Prostate gland (tissue), 2 donors: ENCODE data around the gene CELF2. TPM values are rescaled to one million over a fixed set of nuclear protein-coding genes. Genes with fewer than 3 reads are reported as not detected.
A peak's percentile ranks its signal among the peaks of the same experiment; 100 is the strongest.

ENCODE experiments used
- DNase-seq: peaks from one replicate; pipeline ENCODE4 v3.0.0-alpha.2; 2019; ENCODE audit warnings: low spot score
- H3K27ac ChIP-seq, 2 donors: fragments of 200-600 bp; sonication (generic); 2 replicates each; pipeline ENCODE4 v1.5.1; 2017 to 2019
- H3K27me3 ChIP-seq: fragments of 200-600 bp; sonication (generic); replicated peaks from 2 replicates; pipeline ENCODE4 v1.5.1; 2019; ENCODE audit not compliant: insufficient read depth
- H3K36me3 ChIP-seq, 2 donors: fragments of 200-600 bp; sonication (generic); 1 replicate in 1 of 2; 2 replicates in 1 of 2; pipeline versions ENCODE4 v1.5.1 to v1.8.1; 2017 to 2019
- H3K4me1 ChIP-seq: fragments of 200-600 bp; sonication (generic); replicated peaks from 2 replicates; pipeline ENCODE4 v1.5.1; 2019
- H3K4me3 ChIP-seq, 2 donors: fragments of 200-600 bp; sonication (generic); 2 replicates each; pipeline ENCODE4 v1.5.1; 2017 to 2019
- H3K9me3 ChIP-seq: fragments of 200-600 bp; sonication (generic); 2 replicates; pipeline ENCODE4 v1.5.1; 2017
- CTCF ChIP-seq, 4 experiments: fragments of 200-600 bp in 2 of 4; fragments of 450-650 bp in 2 of 4; sonication (generic) in 2 of 4; IDR thresholded peaks; 1 replicate in 3 of 4; 2 replicates in 1 of 4; pipeline ENCODE4 v1.5.1; 2016 to 2019; ENCODE audit warnings: antibody characterized with exemption in 4 of 4, mild to moderate bottlenecking in 2 of 4, moderate library complexity in 2 of 4
- POLR2A ChIP-seq: fragments of 450-650 bp; IDR thresholded peaks from one replicate; pipeline ENCODE4 v1.6.1; 2016; ENCODE audit warnings: antibody characterized with exemption, mild to moderate bottlenecking
- POLR2AphosphoS5 ChIP-seq: sonication (generic); formaldehyde crosslinking; IDR thresholded peaks from one replicate; pipeline ENCODE4 v1.6.1; 2017; ENCODE audit warnings: antibody characterized with exemption
- WGBS: methylation state at CpG from one replicate; pipeline ENCODE4 v1.1.5; 2018; 5-methylcytosine and 5-hydroxymethylcytosine counted together
- intact Hi-C: fragments of 100-400 bp; cut with DNase I; formaldehyde crosslinking; loops from one replicate; pipeline ENCODE4 v1.14.2; 2022
- total RNA-seq, 2 donors: library from RNA; depleted of rRNA; stranded (reverse); fragments of >200 nt; gene quantifications; one replicate each; pipeline ENCODE4 v1.1.0, GENCODE V29; 2016

Gene CELF2
- total RNA-seq, 2 donors from 2014 or later, result 19.2 to 43.2 TPM

GRCh38 chr10:11109590-11109989, 91.9 kb downstream of the CELF2 start:
- TF ChIP-seq POLR2A (no peak), CTCF (IDR thresholded peaks at IDR 0.05) (no peak), POLR2AphosphoS5 (no peak)
- DNase-seq, result no peak
- Histone ChIP-seq H3K4me1 (no peaks in the 10 kb centered on the region), H3K4me3 (no peak overlapping the region), H3K27ac (no peak overlapping the region), H3K9me3 (no peaks in the 10 kb centered on the region), H3K36me3 (no peaks in the 10 kb centered on the region), H3K27me3 (no peaks in the 10 kb centered on the region)
- 92% methylated on average over 6 of the region's 6 CpGs for WGBS
- intact Hi-C loops, result no loop called here

- no peak for TF ChIP-seq POLR2A
- TF ChIP-seq CTCF (IDR thresholded peaks at IDR 0.05), result no peak
- TF ChIP-seq POLR2AphosphoS5, result no peak
- Histone ChIP-seq H3K4me1 (no peaks in the 10 kb centered on the region), H3K27me3 (no peaks in the 10 kb centered on the region), H3K9me3 (no peaks in the 10 kb centered on the region), H3K36me3 (no peaks in the 10 kb centered on the region), H3K4me3 (no peak overlapping the region), H3K27ac (no peak overlapping the region)
- intact Hi-C loops, result no loop called here
- 48% methylated on average over 6 of the region's 6 CpGs for WGBS
- no peak for DNase-seq
Measured at GRCh38 chr10:11110539-11110938, 92.9 kb downstream of the CELF2 start.

- Histone ChIP-seq H3K27me3 (no peaks in the 10 kb centered on the region), H3K4me1 (no peaks in the 10 kb centered on the region), H3K4me3 (no peak overlapping the region), H3K36me3 (no peaks in the 10 kb centered on the region), H3K9me3 (no peaks in the 10 kb centered on the region), H3K27ac (no peak overlapping the region)
- TF ChIP-seq POLR2AphosphoS5 (no peak), POLR2A (no peak), CTCF (IDR thresholded peaks at IDR 0.05) (no peak)
- no peak for DNase-seq
- intact Hi-C loops, result no loop called here
- WGBS, result 92% methylated on average over 8 of the region's 8 CpGs
Measured at GRCh38 chr10:11111490-11111889, 93.8 kb downstream of the CELF2 start.

- no peaks in the 10 kb centered on the region for H3K27me3 ChIP-seq
- no peak overlapping the region for H3K4me3 ChIP-seq
- no peaks in the 10 kb centered on the region for H3K36me3 ChIP-seq
- WGBS, result 86% methylated on average over 11 of the region's 11 CpGs
- intact Hi-C loops, result no loop called here
- H3K9me3 ChIP-seq, result no peaks in the 10 kb centered on the region
- TF ChIP-seq CTCF (IDR thresholded peaks at IDR 0.05) (no peak), POLR2AphosphoS5 (no peak), POLR2A (no peak)
- no peak for DNase-seq
- H3K4me1 ChIP-seq, result no peaks in the 10 kb centered on the region
- H3K27ac ChIP-seq, result no peak overlapping the region
Measured at GRCh38 chr10:11112718-11113117, 95.0 kb downstream of the CELF2 start.

GRCh38 chr10:11113156-11113555, 95.5 kb downstream of the CELF2 start:
- intact Hi-C loops, result no loop called here
- no peaks in the 10 kb centered on the region for H3K4me1 ChIP-seq
- H3K36me3 ChIP-seq, result no peaks in the 10 kb centered on the region
- no peak overlapping the region for H3K4me3 ChIP-seq
- TF ChIP-seq POLR2A (no peak), POLR2AphosphoS5 (no peak), CTCF (IDR thresholded peaks at IDR 0.05) (peak in 3 of 4 experiments; percentile 34 to 50 (median 43))
- DNase-seq, result no peak
- H3K9me3 ChIP-seq, result no peaks in the 10 kb centered on the region
- WGBS, result 77% methylated on average over 4 of the region's 4 CpGs
- no peaks in the 10 kb centered on the region for H3K27me3 ChIP-seq
- no peak overlapping the region for H3K27ac ChIP-seq
